NCI-H2227 (cell line): ENCODE results near the gene RUVBL1.

Experiments
- DNase-seq: peaks from one replicate; lab custom pipeline; 2025; ENCODE audit not compliant: unreplicated experiment; lab: John Stamatoyannopoulos, UW

RUVBL1 gene

GRCh38 chr3:128036119-128036518 is 87.5 kb downstream of the RUVBL1 start:
- no peak for DNase-seq

- no peak for DNase-seq
Observed at GRCh38 chr3:128033102-128033501, 90.5 kb downstream of the RUVBL1 start.
